ENCODE data around the gene CAMTA1.

Gene CAMTA1

DNA sequence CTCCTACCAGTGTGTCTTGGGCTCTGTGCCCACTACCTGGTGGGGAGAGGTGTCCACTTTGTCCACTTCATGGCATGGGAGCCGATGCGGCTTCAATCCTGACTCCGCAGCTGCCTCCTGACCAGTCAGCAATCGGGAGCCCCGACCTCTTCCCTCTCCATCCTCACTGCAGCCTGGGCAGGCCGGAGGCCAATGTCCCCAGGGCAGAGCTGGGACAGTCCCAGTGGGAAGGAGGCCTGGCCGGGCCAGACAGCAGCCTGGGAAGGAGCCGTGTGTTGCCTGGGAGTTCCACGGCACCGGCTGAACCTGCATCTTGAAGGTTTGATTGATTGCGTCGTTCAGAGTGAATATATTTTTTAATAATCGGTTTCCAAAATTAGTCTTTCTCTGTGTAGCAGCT is 654.9 kb downstream of the CAMTA1 start:
- Histone ChIP-seq H3K9ac (ENCODE audit: low read depth, low read length) (no peak overlapping the region), H3K27me3 (ENCODE audit: insufficient read depth, low read length) (no peaks in the 10 kb centered on the region), H3K9me3 (ENCODE audit: insufficient read depth, low read depth, low read length) (no peaks in the 10 kb centered on the region), H3K4me3 (ENCODE audit: low read length) (no peak overlapping the region), H3K27ac (ENCODE audit: low read depth, low read length) (no peak overlapping the region), H3K4me1 (ENCODE audit: insufficient read depth, low read length) (no peaks in the 10 kb centered on the region), H3K36me3 (ENCODE audit: insufficient read depth, low read length) (no peaks in the 10 kb centered on the region)
- WGBS: 96% methylated on average over 13 of the region's 13 CpGs

GRCh38 chr1:7441143-7441841 is 656.0 kb downstream of the CAMTA1 start:
- no peaks in the 10 kb centered on the region for H3K4me1 ChIP-seq (ENCODE audit: insufficient read depth, low read length)
- no peaks in the 10 kb centered on the region for H3K27me3 ChIP-seq (ENCODE audit: insufficient read depth, low read length)
- H3K9me3 ChIP-seq (ENCODE audit: insufficient read depth, low read depth, low read length): no peaks in the 10 kb centered on the region
- no peaks in the 10 kb centered on the region for H3K36me3 ChIP-seq (ENCODE audit: insufficient read depth, low read length)
- 93% methylated on average over 16 of the region's 16 CpGs for WGBS
- no peak overlapping the region for H3K9ac ChIP-seq (ENCODE audit: low read depth, low read length)
- H3K4me3 ChIP-seq (ENCODE audit: low read length): no peak overlapping the region
- no peak overlapping the region for H3K27ac ChIP-seq (ENCODE audit: low read depth, low read length)

GRCh38 chr1:7442036-7442435 is 656.8 kb downstream of the CAMTA1 start:
- Histone ChIP-seq H3K9ac (ENCODE audit: low read depth, low read length) (no peak overlapping the region), H3K4me1 (ENCODE audit: insufficient read depth, low read length) (no peaks in the 10 kb centered on the region), H3K27ac (ENCODE audit: low read depth, low read length) (no peak overlapping the region), H3K36me3 (ENCODE audit: insufficient read depth, low read length) (no peaks in the 10 kb centered on the region), H3K27me3 (ENCODE audit: insufficient read depth, low read length) (no peaks in the 10 kb centered on the region), H3K4me3 (ENCODE audit: low read length) (no peak overlapping the region), H3K9me3 (ENCODE audit: insufficient read depth, low read depth, low read length) (no peaks in the 10 kb centered on the region)
- WGBS: 94% methylated on average over 9 of the region's 9 CpGs

DNA sequence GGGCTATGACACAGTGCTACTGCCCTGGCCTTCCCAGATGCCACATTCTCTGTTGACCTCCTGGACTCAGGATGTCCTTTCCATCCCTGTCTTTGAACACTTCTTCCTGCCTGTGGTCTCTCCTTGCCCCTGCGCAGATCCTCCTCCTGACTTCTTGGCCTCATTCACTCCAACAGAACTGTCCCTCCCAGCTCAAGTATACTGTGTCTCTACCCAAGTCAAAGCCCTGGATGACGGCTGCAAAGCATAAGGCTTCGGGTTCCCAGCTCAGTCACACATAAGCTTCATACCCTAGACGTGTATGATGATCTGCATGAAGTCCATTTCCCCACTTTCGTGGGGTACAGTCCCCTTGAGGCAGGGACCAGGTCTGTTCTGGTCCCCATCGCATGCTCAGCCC is 657.7 kb downstream of the CAMTA1 start:
- H3K4me3 ChIP-seq (ENCODE audit: low read length): no peak overlapping the region
- no peaks in the 10 kb centered on the region for H3K36me3 ChIP-seq (ENCODE audit: insufficient read depth, low read length)
- WGBS: 94% methylated on average over 6 of the region's 6 CpGs
- no peaks in the 10 kb centered on the region for H3K9me3 ChIP-seq (ENCODE audit: insufficient read depth, low read depth, low read length)
- H3K4me1 ChIP-seq (ENCODE audit: insufficient read depth, low read length): no peaks in the 10 kb centered on the region
- H3K27me3 ChIP-seq (ENCODE audit: insufficient read depth, low read length): no peaks in the 10 kb centered on the region
- no peak overlapping the region for H3K27ac ChIP-seq (ENCODE audit: low read depth, low read length)
- H3K9ac ChIP-seq (ENCODE audit: low read depth, low read length): no peak overlapping the region

GRCh38 chr1:7444363-7444762 is 659.1 kb downstream of the CAMTA1 start:
- Histone ChIP-seq H3K9ac (ENCODE audit: low read depth, low read length) (no peak overlapping the region), H3K27me3 (ENCODE audit: insufficient read depth, low read length) (no peaks in the 10 kb centered on the region), H3K9me3 (ENCODE audit: insufficient read depth, low read depth, low read length) (no peaks in the 10 kb centered on the region), H3K27ac (ENCODE audit: low read depth, low read length) (no peak overlapping the region), H3K4me3 (ENCODE audit: low read length) (no peak overlapping the region), H3K4me1 (ENCODE audit: insufficient read depth, low read length) (no peaks in the 10 kb centered on the region), H3K36me3 (ENCODE audit: insufficient read depth, low read length) (no peaks in the 10 kb centered on the region)
- 89% methylated on average over 4 of the region's 4 CpGs for WGBS

GRCh38 chr1:7447093-7447492 is 661.8 kb downstream of the CAMTA1 start:
- H3K4me3 ChIP-seq (ENCODE audit: low read length): no peak overlapping the region
- no peaks in the 10 kb centered on the region for H3K27me3 ChIP-seq (ENCODE audit: insufficient read depth, low read length)
- no peak overlapping the region for H3K9ac ChIP-seq (ENCODE audit: low read depth, low read length)
- no peaks in the 10 kb centered on the region for H3K4me1 ChIP-seq (ENCODE audit: insufficient read depth, low read length)
- H3K9me3 ChIP-seq (ENCODE audit: insufficient read depth, low read depth, low read length): no peaks in the 10 kb centered on the region
- no peaks in the 10 kb centered on the region for H3K36me3 ChIP-seq (ENCODE audit: insufficient read depth, low read length)
- H3K27ac ChIP-seq (ENCODE audit: low read depth, low read length): no peak overlapping the region
- 89% methylated on average over 8 of the region's 9 CpGs for WGBS

GRCh38 chr1:7447736-7448135 is 662.5 kb downstream of the CAMTA1 start:
- Histone ChIP-seq H3K36me3 (ENCODE audit: insufficient read depth, low read length) (no peaks in the 10 kb centered on the region), H3K4me1 (ENCODE audit: insufficient read depth, low read length) (no peaks in the 10 kb centered on the region), H3K9ac (ENCODE audit: low read depth, low read length) (no peak overlapping the region), H3K27ac (ENCODE audit: low read depth, low read length) (no peak overlapping the region), H3K4me3 (ENCODE audit: low read length) (no peak overlapping the region), H3K9me3 (ENCODE audit: insufficient read depth, low read depth, low read length) (no peaks in the 10 kb centered on the region), H3K27me3 (ENCODE audit: insufficient read depth, low read length) (no peaks in the 10 kb centered on the region)
- 92% methylated on average over 6 of the region's 6 CpGs for WGBS

DNA sequence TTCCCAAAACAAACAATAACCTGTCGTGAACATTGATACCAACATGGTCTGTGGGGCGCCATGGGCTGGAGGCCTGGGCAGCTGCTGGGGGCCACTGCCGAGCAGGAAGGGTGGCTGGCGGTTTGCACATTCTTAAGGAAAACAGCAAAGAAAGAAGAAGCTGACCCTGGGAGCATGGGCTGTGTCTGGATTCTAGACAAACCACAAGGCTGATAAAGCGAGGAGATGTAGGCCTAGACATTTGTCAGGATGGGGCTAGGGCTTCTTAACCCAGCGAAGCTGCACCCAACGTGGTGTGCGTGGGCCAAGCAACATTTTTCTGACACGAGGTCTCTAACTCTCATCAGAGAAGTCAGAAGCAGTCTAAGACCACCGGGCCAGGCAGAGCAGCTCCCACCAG is 663.7 kb downstream of the CAMTA1 start:
- Histone ChIP-seq H3K36me3 (ENCODE audit: insufficient read depth, low read length) (no peaks in the 10 kb centered on the region), H3K27ac (ENCODE audit: low read depth, low read length) (no peak overlapping the region), H3K9ac (ENCODE audit: low read depth, low read length) (no peak overlapping the region), H3K4me3 (ENCODE audit: low read length) (no peak overlapping the region), H3K9me3 (ENCODE audit: insufficient read depth, low read depth, low read length) (no peaks in the 10 kb centered on the region), H3K4me1 (ENCODE audit: insufficient read depth, low read length) (no peaks in the 10 kb centered on the region), H3K27me3 (ENCODE audit: insufficient read depth, low read length) (no peaks in the 10 kb centered on the region)
- 95% methylated on average over 10 of the region's 10 CpGs for WGBS

GRCh38 chr1:7449750-7450149 is 664.5 kb downstream of the CAMTA1 start:
- Histone ChIP-seq H3K27ac (ENCODE audit: low read depth, low read length) (no peak overlapping the region), H3K36me3 (ENCODE audit: insufficient read depth, low read length) (no peaks in the 10 kb centered on the region), H3K4me3 (ENCODE audit: low read length) (no peak overlapping the region), H3K9me3 (ENCODE audit: insufficient read depth, low read depth, low read length) (no peaks in the 10 kb centered on the region), H3K9ac (ENCODE audit: low read depth, low read length) (no peak overlapping the region), H3K27me3 (ENCODE audit: insufficient read depth, low read length) (no peaks in the 10 kb centered on the region), H3K4me1 (ENCODE audit: insufficient read depth, low read length) (no peaks in the 10 kb centered on the region; the same call in 1 of the 2 replicates)
- 94% methylated on average over 7 of the region's 7 CpGs for WGBS

DNA sequence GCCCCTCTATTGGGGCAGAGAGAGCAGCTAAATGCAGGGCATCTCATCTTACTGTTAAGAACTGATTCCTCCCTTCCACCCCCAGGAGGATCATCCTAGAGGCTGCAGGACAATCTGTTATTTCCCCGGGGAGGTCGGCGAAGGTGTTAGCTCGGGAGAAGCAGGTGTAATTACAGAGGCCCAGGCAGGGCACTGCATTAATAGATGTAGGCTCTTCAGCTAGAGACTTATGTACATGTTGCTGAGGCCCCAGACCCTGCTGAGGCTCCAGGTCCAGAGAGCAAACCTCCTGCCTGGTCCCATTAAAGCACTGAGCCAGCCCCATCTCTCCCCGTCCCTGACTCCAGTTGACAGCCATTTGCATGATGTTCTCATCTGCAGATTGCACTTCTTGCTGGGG is 665.6 kb downstream of the CAMTA1 start:
- Histone ChIP-seq H3K36me3 (ENCODE audit: insufficient read depth, low read length) (no peaks in the 10 kb centered on the region), H3K4me3 (ENCODE audit: low read length) (no peak overlapping the region), H3K27me3 (ENCODE audit: insufficient read depth, low read length) (no peaks in the 10 kb centered on the region), H3K9me3 (ENCODE audit: insufficient read depth, low read depth, low read length) (no peaks in the 10 kb centered on the region), H3K4me1 (ENCODE audit: insufficient read depth, low read length) (no peaks in the 10 kb centered on the region; the same call in 1 of the 2 replicates), H3K27ac (ENCODE audit: low read depth, low read length) (no peak overlapping the region), H3K9ac (ENCODE audit: low read depth, low read length) (no peak overlapping the region)
- 80% methylated on average over 5 of the region's 5 CpGs for WGBS

- Histone ChIP-seq H3K4me1 (ENCODE audit: insufficient read depth, low read length) (peaks cover 12% of the 10 kb centered on the region), H3K36me3 (ENCODE audit: insufficient read depth, low read length) (no peaks in the 10 kb centered on the region), H3K4me3 (ENCODE audit: low read length) (no peak overlapping the region), H3K27ac (ENCODE audit: low read depth, low read length) (no peak overlapping the region), H3K27me3 (ENCODE audit: insufficient read depth, low read length) (no peaks in the 10 kb centered on the region), H3K9me3 (ENCODE audit: insufficient read depth, low read depth, low read length) (no peaks in the 10 kb centered on the region), H3K9ac (ENCODE audit: low read depth, low read length) (no peak overlapping the region)
- WGBS: 93% methylated on average over 6 of the region's 6 CpGs
Measured at GRCh38 chr1:7453038-7453437, 667.8 kb downstream of the CAMTA1 start.
